ENCODE measurements around the gene ALKBH8. TPM values are rescaled to one million over a fixed set of nuclear protein-coding genes. Genes with fewer than 3 reads are reported as not detected.
"Not testable (repeated sequence)": the region's sequence is repeated elsewhere in the genome, so short reads cannot be mapped to it uniquely, and the experiment has no call there.

Gene ALKBH8
- polyA plus RNA-seq, 2 donors = 2.4 to 3.5 TPM

DNA sequence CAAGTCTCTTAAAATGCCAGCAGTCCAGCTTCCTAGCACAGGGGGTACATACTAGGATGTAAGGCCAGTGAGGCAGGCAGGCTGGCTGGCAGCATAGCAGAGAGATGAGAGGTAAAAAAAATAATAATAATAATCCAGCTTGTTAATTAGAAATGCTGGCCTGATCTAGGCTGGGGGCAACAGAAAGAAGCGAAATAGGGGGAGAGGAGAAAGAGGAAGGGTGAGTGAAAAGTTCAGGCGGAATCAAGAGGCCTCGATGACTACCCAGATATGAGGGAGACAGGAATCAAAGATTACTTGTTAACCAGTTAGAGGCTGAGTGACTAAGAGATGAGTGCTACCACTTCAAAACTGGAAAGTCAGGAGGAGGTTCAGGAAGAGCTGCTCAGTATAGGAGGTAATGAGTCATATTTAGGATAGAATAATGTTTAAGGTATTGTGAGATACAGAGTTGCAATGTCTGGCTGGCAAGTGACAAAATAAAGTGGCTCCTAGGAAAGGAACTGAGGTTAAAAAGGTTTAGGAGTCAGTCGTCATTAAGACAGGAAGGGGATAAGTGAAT lies 2.8 kb downstream of the ALKBH8 start:
- Histone ChIP-seq H3K36me3 (ENCODE audit: control insufficient read depth in 2 of 2, insufficient read depth in 2 of 2, low read length in 1 of 2) (no peaks in the 10 kb centered on the region), H3K4me1 (ENCODE audit: control insufficient read depth in 2 of 2, insufficient read depth in 2 of 2, low read length in 1 of 2) (no peaks in the 10 kb centered on the region), H3K27ac (ENCODE audit: low read depth in 2 of 2, low read length in 1 of 2) (peak overlapping the region; percentile 50 to 72), H3K4me3 (ENCODE audit: low read depth in 1 of 2, low read length in 2 of 2) (no peak overlapping the region), H3K27me3 (ENCODE audit: control insufficient read depth in 1 of 2, insufficient read depth in 2 of 2, low read length in 2 of 2) (no peaks in the 10 kb centered on the region), H3K9me3 (ENCODE audit: control insufficient read depth in 2 of 2, insufficient read depth in 1 of 2, low read depth in 1 of 2, low read length in 1 of 2) (no peaks in the 10 kb centered on the region)
- 37 to 51% methylated on average over 4 of the region's 4 CpGs for WGBS, 2 donors

DNA sequence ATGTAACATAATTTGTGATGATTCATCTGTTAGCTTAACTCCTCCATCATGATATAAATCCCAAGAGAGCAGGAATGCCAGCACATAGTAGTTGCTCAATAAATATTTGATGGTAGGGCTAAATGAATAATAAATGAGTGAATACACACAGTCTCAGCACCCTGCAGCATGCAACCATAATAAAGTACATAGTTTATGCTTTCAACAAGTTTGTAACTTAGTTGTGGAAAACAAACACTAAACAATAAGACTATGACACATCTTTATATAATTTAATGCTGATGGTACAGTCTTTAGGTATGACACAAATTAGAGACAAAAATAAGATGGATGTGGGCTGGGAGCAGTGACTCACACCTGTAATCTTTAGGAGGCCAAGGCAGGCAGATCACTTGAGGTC lies 3.8 kb downstream of the ALKBH8 start:
- H3K4me1 ChIP-seq (ENCODE audit: control insufficient read depth in 2 of 2, insufficient read depth in 2 of 2, low read length in 1 of 2) = no peaks in the 10 kb centered on the region
- H3K9me3 ChIP-seq (ENCODE audit: control insufficient read depth in 2 of 2, insufficient read depth in 1 of 2, low read depth in 1 of 2, low read length in 1 of 2) = no peaks in the 10 kb centered on the region
- no peak overlapping the region for H3K4me3 ChIP-seq (ENCODE audit: low read depth in 1 of 2, low read length in 2 of 2)
- no peaks in the 10 kb centered on the region for H3K27me3 ChIP-seq (ENCODE audit: control insufficient read depth in 1 of 2, insufficient read depth in 2 of 2, low read length in 2 of 2)
- no peak overlapping the region for H3K27ac ChIP-seq (ENCODE audit: low read depth in 2 of 2, low read length in 1 of 2)
- no peaks in the 10 kb centered on the region for H3K36me3 ChIP-seq (ENCODE audit: control insufficient read depth in 2 of 2, insufficient read depth in 2 of 2, low read length in 1 of 2)

GRCh38 chr11:107550304-107550703 lies 15.2 kb downstream of the ALKBH8 start:
- H3K4me1 ChIP-seq (ENCODE audit: control insufficient read depth in 2 of 2, insufficient read depth in 2 of 2, low read length in 1 of 2) = no peaks in the 10 kb centered on the region
- WGBS, 2 donors = 91 to 92% methylated on average over 4 of the region's 4 CpGs
- H3K36me3 ChIP-seq (ENCODE audit: control insufficient read depth in 2 of 2, insufficient read depth in 2 of 2, low read length in 1 of 2) = peaks cover 0 to 3% of the 10 kb centered on the region in 2 donors
- H3K4me3 ChIP-seq (ENCODE audit: low read depth in 1 of 2, low read length in 2 of 2) = no peak overlapping the region
- no peaks in the 10 kb centered on the region for H3K27me3 ChIP-seq (ENCODE audit: control insufficient read depth in 1 of 2, insufficient read depth in 2 of 2, low read length in 2 of 2)
- no peak overlapping the region for H3K27ac ChIP-seq (ENCODE audit: low read depth in 2 of 2, low read length in 1 of 2)
- H3K9me3 ChIP-seq (ENCODE audit: control insufficient read depth in 2 of 2, insufficient read depth in 1 of 2, low read depth in 1 of 2, low read length in 1 of 2) = no peaks in the 10 kb centered on the region

DNA sequence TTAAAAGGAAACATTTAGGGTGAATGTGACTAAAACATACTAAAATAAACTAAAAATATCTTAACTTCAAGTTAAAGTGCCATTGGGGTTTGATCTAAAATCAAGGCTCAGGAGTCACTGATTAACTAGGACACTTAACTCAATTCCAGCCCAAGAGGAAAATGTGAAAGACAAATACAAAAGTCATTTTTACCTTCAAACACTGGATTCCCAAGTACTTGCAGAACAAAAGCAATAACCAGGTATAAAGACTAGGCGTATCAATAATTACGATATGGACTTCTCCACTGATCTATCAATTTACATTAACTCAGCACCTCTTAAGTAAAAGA lies 15.6 kb downstream of the ALKBH8 start:
- Histone ChIP-seq H3K9me3 (ENCODE audit: control insufficient read depth in 2 of 2, insufficient read depth in 1 of 2, low read depth in 1 of 2, low read length in 1 of 2) (no peaks in the 10 kb centered on the region), H3K27me3 (ENCODE audit: control insufficient read depth in 1 of 2, insufficient read depth in 2 of 2, low read length in 2 of 2) (no peaks in the 10 kb centered on the region), H3K4me3 (ENCODE audit: low read depth in 1 of 2, low read length in 2 of 2) (no peak overlapping the region), H3K4me1 (ENCODE audit: control insufficient read depth in 2 of 2, insufficient read depth in 2 of 2, low read length in 1 of 2) (no peaks in the 10 kb centered on the region), H3K36me3 (ENCODE audit: control insufficient read depth in 2 of 2, insufficient read depth in 2 of 2, low read length in 1 of 2) (peaks cover 0 to 3% of the 10 kb centered on the region in 2 donors), H3K27ac (ENCODE audit: low read depth in 2 of 2, low read length in 1 of 2) (no peak overlapping the region)
- WGBS, 2 donors = 96 to 97% methylated on average over 2 of the region's 2 CpGs

- 72 to 76% methylated on average over 6 of the region's 6 CpGs for WGBS, 2 donors
These were observed 16.1 kb downstream of the ALKBH8 start for GRCh38 chr11:107549253-107549953.

DNA sequence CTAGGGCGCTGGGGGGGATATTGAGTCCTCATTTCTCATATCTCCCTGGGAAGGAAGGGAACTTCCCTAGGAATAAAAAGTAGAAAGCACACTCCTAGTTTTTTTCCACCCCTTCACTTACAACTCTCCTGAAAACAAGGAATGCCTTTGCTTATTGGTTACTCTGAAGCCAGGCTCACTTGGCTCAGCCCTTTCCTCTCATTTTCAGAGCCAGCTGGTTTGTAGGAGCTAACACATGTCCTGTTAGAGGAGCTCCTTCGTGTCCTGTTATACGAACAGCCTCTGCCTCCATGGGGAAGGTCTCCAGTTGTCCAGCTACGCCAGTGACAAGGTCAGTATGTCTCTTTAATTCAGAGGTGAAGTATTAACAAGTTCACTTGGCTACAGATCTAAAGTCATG lies 17.6 kb downstream of the ALKBH8 start:
- no peaks in the 10 kb centered on the region for H3K9me3 ChIP-seq (ENCODE audit: control insufficient read depth in 2 of 2, insufficient read depth in 1 of 2, low read depth in 1 of 2, low read length in 1 of 2)
- WGBS, 2 donors = 94 to 95% methylated on average over 4 of the region's 4 CpGs
- no peak overlapping the region for H3K4me3 ChIP-seq (ENCODE audit: low read depth in 1 of 2, low read length in 2 of 2)
- no peak overlapping the region for H3K27ac ChIP-seq (ENCODE audit: low read depth in 2 of 2, low read length in 1 of 2)
- H3K36me3 ChIP-seq (ENCODE audit: control insufficient read depth in 2 of 2, insufficient read depth in 2 of 2, low read length in 1 of 2) = peaks cover 0 to 3% of the 10 kb centered on the region in 2 donors
- no peaks in the 10 kb centered on the region for H3K4me1 ChIP-seq (ENCODE audit: control insufficient read depth in 2 of 2, insufficient read depth in 2 of 2, low read length in 1 of 2)
- no peaks in the 10 kb centered on the region for H3K27me3 ChIP-seq (ENCODE audit: control insufficient read depth in 1 of 2, insufficient read depth in 2 of 2, low read length in 2 of 2)

More at GRCh38 chr11:107549253-107549953, 16.1 kb downstream of the ALKBH8 start:
- Histone ChIP-seq H3K36me3 (ENCODE audit: control insufficient read depth in 2 of 2, insufficient read depth in 2 of 2, low read length in 1 of 2) (peaks cover 0 to 3% of the 10 kb centered on the region in 2 donors), H3K4me1 (ENCODE audit: control insufficient read depth in 2 of 2, insufficient read depth in 2 of 2, low read length in 1 of 2) (no peaks in the 10 kb centered on the region), H3K27me3 (ENCODE audit: control insufficient read depth in 1 of 2, insufficient read depth in 2 of 2, low read length in 2 of 2) (no peaks in the 10 kb centered on the region), H3K9me3 (ENCODE audit: control insufficient read depth in 2 of 2, insufficient read depth in 1 of 2, low read depth in 1 of 2, low read length in 1 of 2) (no peaks in the 10 kb centered on the region), H3K4me3 (ENCODE audit: low read depth in 1 of 2, low read length in 2 of 2) (no peak overlapping the region), H3K27ac (ENCODE audit: low read depth in 2 of 2, low read length in 1 of 2) (no peak overlapping the region)

GRCh38 chr11:107545101-107545514 lies 20.4 kb downstream of the ALKBH8 start:
- peaks cover 0 to under 1% of the 10 kb centered on the region in 2 donors for H3K36me3 ChIP-seq (ENCODE audit: control insufficient read depth in 2 of 2, insufficient read depth in 2 of 2, low read length in 1 of 2)
- no peak overlapping the region for H3K27ac ChIP-seq (ENCODE audit: low read depth in 2 of 2, low read length in 1 of 2)

DNA sequence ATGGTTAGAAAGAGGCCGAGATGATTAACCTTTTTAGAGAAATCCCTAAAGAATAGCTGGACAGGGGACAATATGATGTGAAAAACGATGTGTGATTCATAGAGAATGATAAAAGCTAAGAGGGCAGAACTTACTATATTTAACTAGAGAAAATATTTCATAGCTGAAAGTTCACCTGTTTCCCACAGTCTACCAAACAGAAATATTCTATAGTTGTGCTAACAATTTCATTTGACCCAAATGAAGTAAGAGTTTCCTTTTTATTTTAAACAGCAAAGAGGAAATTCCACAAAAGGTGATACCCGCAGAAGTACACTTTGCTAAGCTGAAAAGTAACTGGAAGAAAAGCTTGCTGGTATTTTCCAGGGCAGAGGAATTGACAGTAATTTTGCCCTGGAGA lies 26.7 kb downstream of the ALKBH8 start:
- Histone ChIP-seq H3K4me3 (ENCODE audit: low read depth in 1 of 2, low read length in 2 of 2) (no peak overlapping the region), H3K9me3 (ENCODE audit: control insufficient read depth in 2 of 2, insufficient read depth in 1 of 2, low read depth in 1 of 2, low read length in 1 of 2) (no peaks in the 10 kb centered on the region), H3K27me3 (ENCODE audit: control insufficient read depth in 1 of 2, insufficient read depth in 2 of 2, low read length in 2 of 2) (no peaks in the 10 kb centered on the region), H3K27ac (ENCODE audit: low read depth in 2 of 2, low read length in 1 of 2) (no peak overlapping the region), H3K36me3 (ENCODE audit: control insufficient read depth in 2 of 2, insufficient read depth in 2 of 2, low read length in 1 of 2) (peaks cover 0 to 3% of the 10 kb centered on the region in 2 donors), H3K4me1 (ENCODE audit: control insufficient read depth in 2 of 2, insufficient read depth in 2 of 2, low read length in 1 of 2) (no peaks in the 10 kb centered on the region)
- WGBS, 2 donors = 74 to 77% methylated on average over 3 of the region's 3 CpGs

More at GRCh38 chr11:107545101-107545514, 20.4 kb downstream of the ALKBH8 start:
- Histone ChIP-seq H3K4me1 (ENCODE audit: control insufficient read depth in 2 of 2, insufficient read depth in 2 of 2, low read length in 1 of 2) (no peaks in the 10 kb centered on the region), H3K9me3 (ENCODE audit: control insufficient read depth in 2 of 2, insufficient read depth in 1 of 2, low read depth in 1 of 2, low read length in 1 of 2) (no peaks in the 10 kb centered on the region), H3K27me3 (ENCODE audit: control insufficient read depth in 1 of 2, insufficient read depth in 2 of 2, low read length in 2 of 2) (no peaks in the 10 kb centered on the region), H3K4me3 (ENCODE audit: low read depth in 1 of 2, low read length in 2 of 2) (no peak overlapping the region)
- WGBS, 2 donors = 51 to 64% methylated on average over 1 of the region's 1 CpG

- H3K4me3 ChIP-seq (ENCODE audit: low read depth in 1 of 2, low read length in 2 of 2) = no peak overlapping the region
- H3K27me3 ChIP-seq (ENCODE audit: control insufficient read depth in 1 of 2, insufficient read depth in 2 of 2, low read length in 2 of 2) = no peaks in the 10 kb centered on the region
- no peaks in the 10 kb centered on the region for H3K9me3 ChIP-seq (ENCODE audit: control insufficient read depth in 2 of 2, insufficient read depth in 1 of 2, low read depth in 1 of 2, low read length in 1 of 2)
- no peak overlapping the region for H3K27ac ChIP-seq (ENCODE audit: low read depth in 2 of 2, low read length in 1 of 2)
- H3K4me1 ChIP-seq (ENCODE audit: control insufficient read depth in 2 of 2, insufficient read depth in 2 of 2, low read length in 1 of 2) = no peaks in the 10 kb centered on the region
- peaks cover 0 to 3% of the 10 kb centered on the region in 2 donors for H3K36me3 ChIP-seq (ENCODE audit: control insufficient read depth in 2 of 2, insufficient read depth in 2 of 2, low read length in 1 of 2)
These were observed 27.3 kb downstream of the ALKBH8 start for GRCh38 chr11:107538239-107538638.

DNA sequence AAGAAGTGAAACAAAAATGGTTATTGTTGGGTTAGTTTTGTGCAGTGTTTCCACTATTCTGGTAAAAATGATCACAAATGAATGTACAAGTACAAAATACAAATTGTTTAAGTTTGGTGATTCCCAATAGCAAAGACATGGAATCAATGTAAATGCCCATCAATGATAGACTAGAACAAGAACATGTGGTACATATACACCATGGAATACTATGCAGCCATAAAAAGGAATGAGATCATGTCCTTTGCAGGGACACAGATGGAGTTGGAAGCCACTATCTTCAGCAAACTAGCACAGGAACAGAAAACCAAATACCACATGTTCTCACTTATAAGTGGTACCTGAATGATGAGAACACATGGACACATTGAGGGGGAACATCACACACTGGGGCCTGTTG lies 28.4 kb downstream of the ALKBH8 start:
- H3K4me1 ChIP-seq (ENCODE audit: control insufficient read depth in 2 of 2, insufficient read depth in 2 of 2, low read length in 1 of 2); H3K27me3 ChIP-seq (ENCODE audit: control insufficient read depth in 1 of 2, insufficient read depth in 2 of 2, low read length in 2 of 2); H3K27ac ChIP-seq (ENCODE audit: low read depth in 2 of 2, low read length in 1 of 2); H3K4me3 ChIP-seq (ENCODE audit: low read depth in 1 of 2, low read length in 2 of 2); H3K36me3 ChIP-seq (ENCODE audit: control insufficient read depth in 2 of 2, insufficient read depth in 2 of 2, low read length in 1 of 2); H3K9me3 ChIP-seq (ENCODE audit: control insufficient read depth in 2 of 2, insufficient read depth in 1 of 2, low read depth in 1 of 2, low read length in 1 of 2): not testable (repeated sequence)

Data from esophagus (tissue), 2 donors.